Upper lobe of left lung (tissue), 4 donors: ENCODE results near the gene IL16.

Experiments used
- EP300 ChIP-seq, 4 donors: sonication (generic); formaldehyde crosslinking; IDR thresholded peaks; one replicate each; pipeline ENCODE4 v1.5.1; 2017; ENCODE audit warnings: antibody characterized with exemption in 4 of 4, control low read depth in 2 of 4
- TF ChIP-seq, protein P1 (sequence below), 6 experiments: fragments of 450-650 bp in 4 of 6; fragments of 200-600 bp in 2 of 6; sonication (generic) in 2 of 6; IDR thresholded peaks; one replicate each; pipeline ENCODE4 v1.5.1; 2016 to 2019; ENCODE audit warnings: antibody characterized with exemption in 6 of 6

GRCh38 chr15:81281456-81281735 is 84.7 kb downstream of the IL16 start:
- TF ChIP-seq, protein P1, sequence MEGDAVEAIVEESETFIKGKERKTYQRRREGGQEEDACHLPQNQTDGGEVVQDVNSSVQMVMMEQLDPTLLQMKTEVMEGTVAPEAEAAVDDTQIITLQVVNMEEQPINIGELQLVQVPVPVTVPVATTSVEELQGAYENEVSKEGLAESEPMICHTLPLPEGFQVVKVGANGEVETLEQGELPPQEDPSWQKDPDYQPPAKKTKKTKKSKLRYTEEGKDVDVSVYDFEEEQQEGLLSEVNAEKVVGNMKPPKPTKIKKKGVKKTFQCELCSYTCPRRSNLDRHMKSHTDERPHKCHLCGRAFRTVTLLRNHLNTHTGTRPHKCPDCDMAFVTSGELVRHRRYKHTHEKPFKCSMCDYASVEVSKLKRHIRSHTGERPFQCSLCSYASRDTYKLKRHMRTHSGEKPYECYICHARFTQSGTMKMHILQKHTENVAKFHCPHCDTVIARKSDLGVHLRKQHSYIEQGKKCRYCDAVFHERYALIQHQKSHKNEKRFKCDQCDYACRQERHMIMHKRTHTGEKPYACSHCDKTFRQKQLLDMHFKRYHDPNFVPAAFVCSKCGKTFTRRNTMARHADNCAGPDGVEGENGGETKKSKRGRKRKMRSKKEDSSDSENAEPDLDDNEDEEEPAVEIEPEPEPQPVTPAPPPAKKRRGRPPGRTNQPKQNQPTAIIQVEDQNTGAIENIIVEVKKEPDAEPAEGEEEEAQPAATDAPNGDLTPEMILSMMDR (IDR thresholded peaks at IDR 0.05) = no peak
- no peak for TF ChIP-seq EP300 (IDR thresholded peaks at IDR 0.05)
